HepG2 (cell line): ENCODE results near the gene RRP12. TPM values are rescaled to one million over a fixed set of nuclear protein-coding genes. Genes with fewer than 3 reads are reported as not detected.

Experiments
- ADNP ChIP-seq: sonication (generic); formaldehyde crosslinking; IDR thresholded peaks from 2 replicates; pipeline ENCODE4 v1.4.0; 2020; ENCODE audit warnings: missing genetic modification reagents
- ASH2L ChIP-seq: fragments of 300-600, 200-600 bp; sonication (generic); IDR thresholded peaks from 2 replicates; pipeline ENCODE4 v1.7.0; 2017; ENCODE audit warnings: low read depth, mild to moderate bottlenecking, moderate library complexity, mixed read lengths, low read length; ENCODE audit not compliant: insufficient read length
- CHD2 ChIP-seq: IDR thresholded peaks from 2 replicates; pipeline ENCODE4 v1.6.1; 2011; ENCODE audit warnings: low read depth, low read length, improper control_type of control experiment
- FOXM1 ChIP-seq: sonication (generic); formaldehyde crosslinking; IDR thresholded peaks from 2 replicates; pipeline ENCODE4 v1.5.0; 2020; ENCODE audit warnings: missing genetic modification reagents
- IKZF5 ChIP-seq: IDR thresholded peaks from 2 replicates; pipeline ENCODE4 v1.6.1; 2018; ENCODE audit warnings: missing genetic modification reagents, mild to moderate bottlenecking, missing compliant biosample characterization
- ISL2 ChIP-seq: sonication (generic); formaldehyde crosslinking; IDR thresholded peaks from 2 replicates; pipeline ENCODE4 v1.5.0; 2020; ENCODE audit warnings: missing genetic modification reagents
- NFAT5 ChIP-seq: sonication (generic); formaldehyde crosslinking; IDR thresholded peaks from 2 replicates; pipeline ENCODE4 v1.4.0; 2020; ENCODE audit warnings: missing genetic modification reagents
- ZBTB49 ChIP-seq: sonication (generic); formaldehyde crosslinking; IDR thresholded peaks from 2 replicates; pipeline ENCODE4 v1.4.0; 2020; ENCODE audit warnings: missing genetic modification reagents, borderline replicate concordance
- ZNF180 ChIP-seq: sonication (generic); formaldehyde crosslinking; IDR thresholded peaks from 2 replicates; pipeline ENCODE4 v1.4.0; 2020; ENCODE audit warnings: low read depth, missing genetic modification reagents, borderline replicate concordance
- ZNF205 ChIP-seq: IDR thresholded peaks from 2 replicates; pipeline ENCODE4 v1.6.1; 2018; ENCODE audit warnings: missing biosample characterization, missing genetic modification reagents
- ZNF230 ChIP-seq: sonication (generic); formaldehyde crosslinking; IDR thresholded peaks from 2 replicates; pipeline ENCODE4 v1.4.0; 2020; ENCODE audit warnings: mild to moderate bottlenecking, missing genetic modification reagents
- ZNF788 ChIP-seq: sonication (generic); formaldehyde crosslinking; IDR thresholded peaks from 2 replicates; pipeline ENCODE4 v1.5.0; 2020; ENCODE audit warnings: mild to moderate bottlenecking, missing genetic modification reagents, borderline replicate concordance
- polyA plus RNA-seq, 8 experiments: library from polyadenylated mRNA; depleted of rRNA in 3 of 8; stranded (reverse) in 7 of 8; unstranded in 1 of 8; fragments of >200 nt; fragmentation: Illumina TruSeq in 4 of 8; extraction: Trizol in 4 of 8; gene quantifications; 2 replicates each; pipeline versions ENCODE4 v1.2.1 to v1.2.3, GENCODE V29; 2011 to 2016; ENCODE audit warnings: low read depth in 4 of 8, missing spikeins in 1 of 8, mixed read lengths in 1 of 8; ENCODE audit not compliant: insufficient read depth in 1 of 8
- total RNA-seq, 5 experiments: library from RNA; depleted of rRNA; stranded (reverse); fragments of >200 nt; fragmentation: Illumina TruSeq; extraction: Trizol; gene quantifications; 2 replicates each; pipeline ENCODE4 v1.2.3, GENCODE V29; 2016; ENCODE audit warnings: low read depth in 1 of 5
- TF ChIP-seq, protein P1 (sequence below): sonication (generic); formaldehyde crosslinking; IDR thresholded peaks from 2 replicates; pipeline ENCODE4 v1.4.0; 2020; ENCODE audit warnings: missing genetic modification reagents, mild to moderate bottlenecking, borderline replicate concordance

RRP12 gene
- total and polyA plus RNA-seq, 2 of the 13 experiments (the other 11 are each of a cell fraction or from before 2014, with no cell fraction given): 13.2 to 39.4 TPM

DNA sequence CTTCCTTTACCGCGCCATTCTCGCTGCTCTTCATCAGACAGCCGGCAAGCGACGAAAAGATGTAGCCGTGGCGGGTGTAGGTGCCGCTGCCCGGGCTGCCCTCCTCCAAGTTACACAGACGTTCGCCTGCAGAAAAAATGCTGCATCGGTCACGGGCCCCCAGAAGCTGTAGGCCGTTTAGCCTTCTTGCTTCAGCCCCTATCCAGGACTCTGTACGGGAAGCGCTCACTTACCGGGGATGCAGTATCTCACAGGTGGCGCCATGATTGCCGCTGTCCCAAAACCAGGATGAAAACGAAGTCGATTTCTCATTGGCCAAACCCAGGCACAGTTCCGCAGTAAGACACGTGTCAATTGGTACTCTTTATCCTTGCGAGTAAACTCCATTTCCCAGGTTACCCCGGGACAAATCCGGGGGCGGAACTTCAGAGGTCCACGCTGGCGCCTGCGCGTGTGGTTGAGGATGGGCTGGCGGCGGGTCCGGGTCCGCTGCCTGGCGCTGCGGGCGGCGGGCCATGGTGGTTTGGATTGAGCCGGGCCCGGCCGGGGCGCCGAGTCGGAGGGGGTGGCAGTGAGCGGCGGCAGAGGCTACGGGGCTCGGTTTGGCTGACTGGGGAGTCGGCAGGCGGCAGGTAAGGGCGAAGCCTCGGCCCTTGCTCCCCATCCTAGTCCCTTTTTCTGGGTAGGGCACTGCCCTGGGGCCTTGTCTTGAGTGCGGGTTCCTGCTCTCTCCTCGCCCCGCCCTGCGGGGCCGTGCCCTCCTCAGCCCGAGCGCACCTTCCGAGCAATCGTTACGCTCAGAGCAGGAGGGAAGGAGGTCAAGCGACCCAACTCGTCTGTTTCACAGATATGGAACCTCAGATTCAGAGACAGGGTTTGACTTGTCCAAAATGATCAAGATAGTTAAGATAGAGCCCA, 44.8 kb upstream of the RRP12 start, which contains the start of the genes EXOSC1 and ZDHHC16 (continued):
- TF ChIP-seq IKZF5 (CRISPR knock-in tag): peak; percentile 62
- no peak; the same call in 1 of the 2 replicates for TF ChIP-seq ZNF205 (CRISPR knock-in tag)
- no peak for TF ChIP-seq FOXM1
- no peak for TF ChIP-seq ADNP (CRISPR knock-in tag)
- TF ChIP-seq ASH2L: peak; percentile 71
- TF ChIP-seq, protein P1, sequence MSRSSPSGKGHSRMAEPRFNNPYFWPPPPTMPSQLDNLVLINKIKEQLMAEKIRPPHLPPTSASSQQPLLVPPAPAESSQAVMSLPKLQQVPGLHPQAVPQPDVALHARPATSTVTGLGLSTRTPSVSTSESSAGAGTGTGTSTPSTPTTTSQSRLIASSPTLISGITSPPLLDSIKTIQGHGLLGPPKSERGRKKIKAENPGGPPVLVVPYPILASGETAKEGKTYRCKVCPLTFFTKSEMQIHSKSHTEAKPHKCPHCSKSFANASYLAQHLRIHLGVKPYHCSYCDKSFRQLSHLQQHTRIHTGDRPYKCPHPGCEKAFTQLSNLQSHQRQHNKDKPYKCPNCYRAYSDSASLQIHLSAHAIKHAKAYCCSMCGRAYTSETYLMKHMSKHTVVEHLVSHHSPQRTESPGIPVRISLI (CRISPR knock-in tag): no peak
- no peak for TF ChIP-seq CHD2
- no peak for TF ChIP-seq ZBTB49 (CRISPR knock-in tag)
- no peak; the same call in 1 of the 2 replicates for TF ChIP-seq ZNF230 (CRISPR knock-in tag)
- 0 out of 2 replicates have a peak, but pooled peaks have one; percentile 16 for TF ChIP-seq ZNF788 (CRISPR knock-in tag)
- TF ChIP-seq ZNF180: no peak
- TF ChIP-seq NFAT5 (CRISPR knock-in tag): no peak
- peak; percentile 54; the same call in 1 of the 2 replicates for TF ChIP-seq ISL2 (CRISPR knock-in tag)
